IPS-18c (cell line): ENCODE measurements around the gene MKNK1.

Experiments
- H3K4me3 ChIP-seq: 2 replicates; pipeline ENCODE4 v1.7.0; 2013; ENCODE audit warnings: low read depth, mild to moderate bottlenecking, low read length, moderate library complexity; ENCODE audit not compliant: insufficient read depth
- H3K9me3 ChIP-seq: one replicate; pipeline ENCODE4 v1.6.1; 2013; ENCODE audit warnings: mild to moderate bottlenecking, low read length, moderate library complexity; ENCODE audit not compliant: control insufficient read depth, insufficient read depth

The MKNK1 gene

GRCh38 chr1:46510998-46511365 is 93.1 kb downstream of the MKNK1 start:
- Histone ChIP-seq H3K4me3 (no peak overlapping the region), H3K9me3 (no peaks in the 10 kb centered on the region)

- Histone ChIP-seq H3K9me3 (no peaks in the 10 kb centered on the region), H3K4me3 (no peak overlapping the region)
These were observed 93.6 kb downstream of the MKNK1 start for GRCh38 chr1:46510341-46510997.

- no peaks in the 10 kb centered on the region for H3K9me3 ChIP-seq
- no peak overlapping the region for H3K4me3 ChIP-seq
These were observed 95.3 kb downstream of the MKNK1 start for GRCh38 chr1:46508757-46509156.
